ENCODE measurements around the gene SLC2A14.
"Not testable (repeated sequence)": the region's sequence is repeated elsewhere in the genome, so short reads cannot be mapped to it uniquely, and the experiment has no call there.

Gene SLC2A14

GRCh38 chr12:7870335-7870734, 2.4 kb downstream of the SLC2A14 start:
- DNase-seq (ENCODE audit: low read depth in 2 of 2): no peak

GRCh38 chr12:7869137-7869536, 3.6 kb downstream of the SLC2A14 start:
- DNase-seq (ENCODE audit: low read depth in 2 of 2): peak; percentile 91 to 92

- DNase-seq (ENCODE audit: low read depth in 2 of 2): peak in 1 of 2 experiments; percentile 23
Observed at GRCh38 chr12:7868391-7868790, 4.3 kb downstream of the SLC2A14 start.

DNA sequence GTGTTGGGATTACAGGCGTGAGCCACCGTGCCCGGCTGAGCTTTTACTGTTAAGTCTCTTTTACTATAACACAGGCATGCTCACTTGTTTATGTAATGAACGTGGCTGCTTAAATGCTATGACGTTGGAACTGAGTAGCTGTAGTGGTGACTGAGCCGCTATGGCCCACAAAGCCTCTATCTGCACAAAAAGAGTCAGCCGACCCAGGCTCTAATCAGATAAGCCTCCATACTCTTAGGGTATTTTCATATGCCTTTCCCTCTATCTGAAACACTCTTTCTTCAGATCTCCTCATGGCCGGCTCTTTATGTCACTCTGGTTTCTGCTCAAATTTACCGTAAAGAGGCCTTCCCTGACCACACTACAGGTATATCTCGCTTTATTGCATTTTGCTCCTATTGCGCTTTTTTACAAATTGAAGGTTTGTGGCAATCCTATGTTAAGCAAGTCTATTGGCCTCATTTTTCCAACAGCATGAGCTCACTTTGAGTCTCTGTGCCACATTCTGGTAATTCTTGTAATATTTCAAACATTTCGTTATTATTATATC, 8.0 kb downstream of the SLC2A14 start:
- no peak for DNase-seq (ENCODE audit: low read depth in 2 of 2)

DNA sequence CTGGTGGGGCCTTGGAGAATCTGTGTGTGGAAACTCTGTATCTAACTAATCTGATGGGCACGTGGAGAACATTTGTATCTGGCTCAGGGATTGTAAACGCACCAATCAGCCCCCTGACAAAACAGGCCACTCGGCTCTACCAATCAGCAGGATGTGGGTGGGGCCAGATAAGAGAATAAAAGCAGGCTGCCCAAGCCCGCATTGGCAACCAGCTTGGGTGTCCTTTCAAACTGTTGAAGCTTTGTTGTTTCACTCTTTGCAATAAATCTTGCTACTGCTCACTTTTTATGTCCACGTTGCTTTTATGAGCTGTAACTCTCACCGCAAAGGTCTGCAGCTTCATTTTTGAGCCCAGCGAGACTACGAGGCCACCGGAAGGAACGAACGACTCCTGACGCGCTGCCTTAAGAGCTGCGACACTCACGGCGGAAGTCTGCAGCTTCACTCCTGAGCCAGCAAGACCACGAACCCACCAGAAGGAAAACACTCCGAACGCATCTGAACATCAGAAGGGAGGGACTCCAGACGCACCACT, 9.8 kb downstream of the SLC2A14 start:
- DNase-seq (ENCODE audit: low read depth in 2 of 2): not testable (repeated sequence)

DNA sequence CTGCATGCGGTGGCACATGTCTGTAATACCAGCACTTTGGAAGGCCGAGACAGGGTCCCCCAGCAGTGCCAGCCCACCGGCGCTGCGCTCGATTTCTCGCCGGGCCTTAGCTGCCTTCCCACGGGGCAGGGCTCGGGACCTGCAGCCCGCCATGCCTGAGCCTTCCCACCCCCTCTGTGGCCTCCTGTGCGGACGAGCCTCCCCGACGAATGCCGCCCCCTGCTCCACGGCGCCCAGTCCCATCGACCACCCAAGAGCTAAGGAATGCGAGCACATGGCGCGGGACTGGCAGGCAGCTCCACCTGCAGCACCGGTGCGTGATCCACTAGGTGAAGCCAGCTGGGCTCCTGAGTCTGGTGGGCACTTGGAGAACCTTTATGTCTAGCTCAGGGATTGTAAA, 10.4 kb downstream of the SLC2A14 start:
- not testable (repeated sequence) for DNase-seq (ENCODE audit: low read depth in 2 of 2)

DNA sequence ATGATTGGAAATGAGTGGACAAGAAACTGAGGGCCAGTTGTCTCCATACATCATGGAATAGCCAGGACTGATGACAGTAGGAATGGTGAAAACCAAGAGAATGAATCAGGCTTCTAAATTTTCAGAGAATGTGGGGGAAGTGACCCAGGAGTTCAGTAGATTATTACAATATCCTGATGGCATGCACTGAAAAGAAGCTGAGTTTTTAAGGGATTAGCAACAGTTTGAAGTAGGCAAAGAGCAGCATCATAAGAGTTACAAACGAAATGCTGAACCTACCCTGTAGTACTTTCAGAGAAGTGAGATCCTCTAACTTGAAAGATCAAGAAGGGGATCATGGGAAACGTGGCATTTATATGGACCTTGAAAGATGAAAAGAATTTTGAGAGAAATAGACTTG, 13.2 kb downstream of the SLC2A14 start:
- DNase-seq (ENCODE audit: low read depth in 2 of 2): peak; percentile 60 to 61

DNA sequence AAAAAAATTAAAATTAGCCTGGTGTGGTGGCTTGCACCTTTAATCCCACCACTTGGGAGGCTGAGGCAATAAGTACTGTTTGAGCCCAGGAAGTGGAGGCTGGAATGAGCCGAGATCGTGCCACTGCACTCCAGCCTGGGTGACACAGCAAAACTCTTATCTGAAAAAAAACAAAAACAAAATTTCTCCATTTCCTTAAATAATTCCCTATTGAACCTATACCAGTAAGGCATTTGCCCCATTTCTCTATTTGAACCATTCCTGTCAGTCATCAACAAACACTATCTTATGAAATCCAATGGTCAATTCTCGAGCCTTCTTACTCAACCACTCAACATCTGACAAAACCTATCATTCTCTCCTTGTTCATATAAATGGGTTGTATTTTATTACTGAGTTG, 14.7 kb downstream of the SLC2A14 start:
- no peak for DNase-seq (ENCODE audit: low read depth in 2 of 2)

DNA sequence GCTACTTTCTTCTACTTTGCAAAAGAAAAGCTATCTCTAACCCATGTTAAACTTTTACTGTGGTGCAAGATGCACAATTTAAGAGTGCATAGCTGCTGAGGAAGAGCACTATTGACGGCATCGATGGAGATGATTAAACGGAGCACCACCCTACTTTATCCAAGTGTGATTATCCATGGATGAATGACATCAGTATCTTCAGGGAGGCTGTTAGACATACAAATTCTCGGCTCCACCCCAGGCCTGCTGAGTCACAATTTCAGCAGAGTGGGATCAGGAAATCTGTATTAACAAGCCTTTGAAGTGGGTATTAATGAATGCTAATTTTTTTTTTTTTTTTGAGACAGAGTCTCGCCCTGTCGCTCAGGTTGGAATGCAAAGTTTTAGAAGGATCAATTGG, 16.2 kb downstream of the SLC2A14 start:
- no peak for DNase-seq (ENCODE audit: low read depth in 2 of 2)

GRCh38 chr12:7853557-7853956, 19.2 kb downstream of the SLC2A14 start:
- no peak for DNase-seq (ENCODE audit: low read depth in 2 of 2)

DNA sequence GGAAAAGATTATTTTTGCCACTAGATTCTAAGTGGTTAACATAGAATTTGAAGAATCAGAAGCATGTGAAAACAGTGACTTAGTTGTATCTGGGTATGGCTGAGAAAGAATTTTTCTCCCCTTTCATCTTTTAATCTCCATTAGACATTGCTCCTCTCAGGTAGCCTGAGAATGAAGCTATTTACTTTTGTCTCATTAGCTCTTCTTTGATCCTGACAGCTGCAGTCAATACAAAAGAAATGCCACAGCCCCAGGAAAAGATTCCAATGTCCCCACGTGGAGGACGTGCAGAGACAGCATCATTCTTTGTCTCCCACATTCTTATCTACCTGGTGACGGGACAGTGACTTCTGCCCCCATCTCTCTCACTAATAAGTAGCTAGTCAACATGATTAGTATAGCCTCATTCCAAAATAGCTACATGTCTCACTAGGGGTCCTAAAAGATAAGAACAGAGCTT, 21.1 kb downstream of the SLC2A14 start:
- not testable (repeated sequence) for DNase-seq (ENCODE audit: low read depth in 2 of 2)

DNA sequence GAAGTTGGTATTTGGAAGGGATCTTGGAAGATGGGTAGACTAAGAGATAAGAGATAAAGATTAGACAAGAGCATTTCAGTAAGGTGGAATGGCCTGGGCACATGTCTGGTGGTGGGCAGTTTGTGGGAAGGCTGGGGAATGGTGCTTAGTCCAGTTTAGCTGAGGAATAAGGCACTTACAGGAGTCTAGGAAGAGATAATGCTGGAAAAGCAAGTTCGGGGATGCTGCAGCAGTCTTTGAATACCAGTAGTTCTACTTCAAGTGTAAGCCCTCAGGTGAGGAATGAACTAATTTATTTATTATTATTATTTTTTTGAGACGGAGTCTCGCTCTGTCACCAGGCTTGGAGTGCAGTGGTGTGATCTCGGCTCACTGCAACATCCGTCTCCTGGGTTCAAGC, 22.6 kb downstream of the SLC2A14 start:
- DNase-seq (ENCODE audit: low read depth in 2 of 2): not testable (repeated sequence)

DNA sequence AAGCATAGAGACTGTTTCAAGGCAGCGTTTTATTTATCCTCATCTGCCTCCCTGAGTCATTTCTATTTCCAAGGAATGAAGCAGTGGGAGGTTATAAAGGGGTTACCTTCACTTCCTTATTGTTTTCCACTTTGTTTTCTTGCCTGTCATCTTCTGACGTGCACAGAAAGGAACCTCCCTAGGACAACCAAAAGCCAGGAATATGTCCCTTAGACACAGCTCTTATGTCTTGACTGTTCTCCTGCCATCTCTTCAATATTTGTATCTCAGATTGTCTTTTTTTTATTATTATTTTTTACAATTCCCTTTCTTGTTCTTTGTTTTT, 24.7 kb downstream of the SLC2A14 start:
- not testable (repeated sequence) for DNase-seq (ENCODE audit: low read depth in 2 of 2)

- not testable (repeated sequence) for DNase-seq (ENCODE audit: low read depth in 2 of 2)
Observed at GRCh38 chr12:7847226-7848097, 25.3 kb downstream of the SLC2A14 start.

- DNase-seq (ENCODE audit: low read depth in 2 of 2): no peak
Observed at GRCh38 chr12:7844116-7844515, 28.6 kb downstream of the SLC2A14 start.

DNA sequence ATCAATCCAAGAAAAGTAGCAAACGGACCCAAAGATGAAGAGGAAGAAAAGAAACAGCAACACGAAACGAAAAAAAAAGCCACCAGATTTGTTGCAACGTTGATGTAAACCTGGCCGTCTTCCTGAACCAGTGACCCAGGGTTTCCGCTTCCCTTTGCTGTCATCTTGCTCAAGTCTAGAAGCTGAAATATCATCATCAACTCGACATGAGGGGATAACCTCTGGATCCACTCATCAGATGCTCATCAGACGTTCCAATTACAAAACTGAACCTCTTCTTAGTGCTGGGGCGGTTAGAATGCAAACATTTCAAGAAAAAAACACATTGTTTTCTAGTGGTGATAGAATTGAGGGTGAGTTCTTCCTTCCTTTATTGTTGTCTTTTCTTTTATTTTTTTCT, 29.1 kb downstream of the SLC2A14 start:
- DNase-seq (ENCODE audit: low read depth in 2 of 2): not testable (repeated sequence)

- not testable (repeated sequence) for DNase-seq (ENCODE audit: low read depth in 2 of 2)
Observed at GRCh38 chr12:7843149-7843548, 29.6 kb downstream of the SLC2A14 start.

DNA sequence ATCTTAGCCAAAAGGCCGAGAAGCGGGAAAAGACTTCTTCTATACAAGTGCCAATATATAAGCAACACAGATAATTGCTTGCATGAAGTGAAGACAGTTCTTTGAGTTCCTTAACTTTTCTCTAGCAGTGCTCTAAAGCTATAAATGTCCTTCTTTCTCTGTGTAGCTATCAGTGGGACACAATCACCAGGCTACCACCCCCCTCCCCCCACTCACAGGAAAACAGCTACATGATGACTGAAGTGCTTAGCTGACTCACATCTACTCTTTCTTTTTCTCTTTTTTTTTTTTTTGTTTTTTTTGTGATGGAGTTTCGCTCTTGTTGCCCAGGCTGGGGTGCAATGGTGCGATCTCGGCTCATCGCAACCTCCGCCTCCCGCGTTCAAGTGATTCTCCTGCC, 30.3 kb downstream of the SLC2A14 start:
- not testable (repeated sequence) for DNase-seq (ENCODE audit: low read depth in 2 of 2)

GRCh38 chr12:7839848-7840247, 32.9 kb downstream of the SLC2A14 start:
- DNase-seq (ENCODE audit: low read depth in 2 of 2): not testable (repeated sequence)

- not testable (repeated sequence) for DNase-seq (ENCODE audit: low read depth in 2 of 2)
Observed at GRCh38 chr12:7839226-7839625, 33.5 kb downstream of the SLC2A14 start.

DNA sequence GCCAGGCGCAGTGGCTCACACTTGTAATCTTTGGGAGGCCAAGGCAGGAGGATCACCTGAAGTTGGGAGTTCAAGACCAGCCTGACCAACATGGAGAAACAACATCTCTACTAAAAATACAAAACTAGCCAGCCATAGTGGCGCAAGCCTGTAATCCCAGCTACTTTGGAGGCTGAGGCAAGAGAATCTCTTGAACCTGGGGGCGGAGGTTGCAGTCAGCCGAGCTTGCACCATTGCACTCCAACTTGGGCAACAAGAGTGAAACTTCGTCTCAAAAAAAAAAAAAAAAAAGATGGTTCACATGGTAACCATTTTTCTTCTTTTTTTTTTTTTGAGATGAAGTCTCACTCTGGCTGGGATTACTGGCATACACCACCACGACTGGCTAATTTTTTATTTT, 35.3 kb downstream of the SLC2A14 start:
- no peak for DNase-seq (ENCODE audit: low read depth in 2 of 2)

DNA sequence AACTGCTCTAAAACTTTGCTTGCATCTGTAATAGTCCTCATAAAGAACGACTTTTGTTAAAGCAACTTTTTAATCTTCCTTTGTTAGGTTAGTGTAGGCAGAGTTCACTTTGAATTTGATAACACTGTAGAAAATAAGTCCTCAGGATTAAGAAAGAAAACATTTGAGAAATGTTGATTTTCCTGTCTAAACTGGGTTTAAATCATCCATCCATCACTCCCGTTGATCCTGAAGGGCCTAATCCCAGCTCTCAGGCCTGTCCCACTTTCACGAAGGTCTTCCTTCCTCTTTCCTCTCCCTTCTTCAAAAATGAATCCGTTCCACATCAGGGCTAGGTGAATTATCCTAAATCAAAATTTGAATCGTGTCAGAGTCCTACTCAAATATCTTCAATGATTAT, 36.9 kb downstream of the SLC2A14 start:
- DNase-seq (ENCODE audit: low read depth in 2 of 2): no peak

- no peak for DNase-seq (ENCODE audit: low read depth in 2 of 2)
Observed at GRCh38 chr12:7835116-7835515, 37.6 kb downstream of the SLC2A14 start.
